ENCODE data around the gene HSD17B10. TPM values are rescaled to one million over a fixed set of nuclear protein-coding genes. Genes with fewer than 3 reads are reported as not detected.
A peak's percentile ranks its signal among the peaks of the same experiment; 100 is the strongest.

Gene HSD17B10
- total RNA-seq, 1 experiment from 2014 or later = 112 TPM

DNA sequence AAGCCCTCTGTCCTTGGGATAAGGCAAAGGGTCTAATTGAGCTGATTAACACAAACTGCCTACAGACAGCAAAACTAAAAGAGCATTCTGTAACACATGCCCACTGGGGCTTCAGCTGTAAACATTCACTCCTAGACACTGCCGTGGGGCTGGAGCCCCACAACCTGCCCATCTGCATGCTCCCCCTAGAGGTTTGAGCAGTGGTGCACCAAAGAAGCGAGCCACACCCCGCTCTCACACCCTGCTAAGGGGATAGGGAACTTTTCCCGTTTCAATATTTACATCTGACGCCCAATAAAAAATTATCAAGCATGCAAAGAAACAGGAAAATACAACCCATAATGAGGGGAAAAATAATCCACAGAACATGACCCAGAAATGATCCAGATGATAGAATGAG, 46.9 kb upstream of the HSD17B10 start:
- no peak overlapping the region for H4K91ac ChIP-seq (ENCODE audit: insufficient read length, low read depth, low read length)
- H3K23ac ChIP-seq (ENCODE audit: insufficient read length, low read depth, low read length) = no peak overlapping the region
- H3K18ac ChIP-seq (ENCODE audit: insufficient read length, low read depth, low read length) = no peak overlapping the region
- no CpG with 5 or more reads among the region's 5 CpGs for WGBS (ENCODE audit: extremely low coverage, insufficient read length, low lambda C conversion rate)
- no peak overlapping the region for H2AFZ ChIP-seq (ENCODE audit: low read length)
- Mint-ChIP-seq H3K27ac (no peak overlapping the region; a peak in 1 of 7 replicates), H3K4me1 (peaks cover 0 to 12% of the 10 kb centered on the region in 2 experiments; a peak in 2 of 4 replicates), H3K4me3 (no peak overlapping the region; a peak in 1 of 5 replicates), H3K36me3 (ENCODE audit: insufficient read depth in 1 of 3, low read depth in 3 of 3) (peaks cover 0 to 6% (median 4%) of the 10 kb centered on the region in 3 experiments; a peak in 4 of 7 replicates), H3K9me3 (peaks cover 63 to 67% of the 10 kb centered on the region in 2 experiments), H3K27me3 (ENCODE audit: low read depth) (peaks cover 8% of the 10 kb centered on the region)
- H2BK12ac ChIP-seq (ENCODE audit: insufficient read length, low read depth, low read length) = no peak overlapping the region
- H3K4me2 ChIP-seq (ENCODE audit: insufficient read depth, insufficient read length, low read length) = no peak overlapping the region
- H3K56ac ChIP-seq (ENCODE audit: insufficient read length, low read depth, low read length) = no peak overlapping the region
- H3K27ac ChIP-seq (ENCODE audit: insufficient read length, low read depth, low read length) = no peak overlapping the region
- H2BK20ac ChIP-seq (ENCODE audit: low read depth, low read length, poor library complexity, severe bottlenecking) = no peak overlapping the region
- H3K79me2 ChIP-seq (ENCODE audit: insufficient read depth, low read length) = no peaks in the 10 kb centered on the region
- H2AK5ac ChIP-seq (ENCODE audit: insufficient read length, low read length) = no peak overlapping the region
- H2BK15ac ChIP-seq (ENCODE audit: low read depth, low read length) = no peak overlapping the region
- no peak overlapping the region for H2BK120ac ChIP-seq (ENCODE audit: low read depth, low read length, poor library complexity, severe bottlenecking)
- TF ChIP-seq, protein P1, sequence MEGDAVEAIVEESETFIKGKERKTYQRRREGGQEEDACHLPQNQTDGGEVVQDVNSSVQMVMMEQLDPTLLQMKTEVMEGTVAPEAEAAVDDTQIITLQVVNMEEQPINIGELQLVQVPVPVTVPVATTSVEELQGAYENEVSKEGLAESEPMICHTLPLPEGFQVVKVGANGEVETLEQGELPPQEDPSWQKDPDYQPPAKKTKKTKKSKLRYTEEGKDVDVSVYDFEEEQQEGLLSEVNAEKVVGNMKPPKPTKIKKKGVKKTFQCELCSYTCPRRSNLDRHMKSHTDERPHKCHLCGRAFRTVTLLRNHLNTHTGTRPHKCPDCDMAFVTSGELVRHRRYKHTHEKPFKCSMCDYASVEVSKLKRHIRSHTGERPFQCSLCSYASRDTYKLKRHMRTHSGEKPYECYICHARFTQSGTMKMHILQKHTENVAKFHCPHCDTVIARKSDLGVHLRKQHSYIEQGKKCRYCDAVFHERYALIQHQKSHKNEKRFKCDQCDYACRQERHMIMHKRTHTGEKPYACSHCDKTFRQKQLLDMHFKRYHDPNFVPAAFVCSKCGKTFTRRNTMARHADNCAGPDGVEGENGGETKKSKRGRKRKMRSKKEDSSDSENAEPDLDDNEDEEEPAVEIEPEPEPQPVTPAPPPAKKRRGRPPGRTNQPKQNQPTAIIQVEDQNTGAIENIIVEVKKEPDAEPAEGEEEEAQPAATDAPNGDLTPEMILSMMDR (conservative IDR thresholded peaks at IDR 0.05) = peak; percentile 54
- H3K27me3 ChIP-seq (ENCODE audit: insufficient read depth, low read length) = 0 out of 2 replicates have a peak, but pooled peaks cover 2% of the 10 kb centered on the region
- no peaks in the 10 kb centered on the region for H4K20me1 ChIP-seq (ENCODE audit: control insufficient read depth, insufficient read depth, insufficient read length)
- H4K5ac ChIP-seq (ENCODE audit: insufficient read length, low read depth, low read length) = no peak overlapping the region
- no peak overlapping the region for H2BK5ac ChIP-seq (ENCODE audit: insufficient read length, low read length)
- DNase-seq = peak; percentile 32
- H3K4me1 ChIP-seq (ENCODE audit: insufficient read depth, low read length) = no peaks in the 10 kb centered on the region
- H3K79me1 ChIP-seq (ENCODE audit: insufficient read depth, low read depth, low read length, poor library complexity, severe bottlenecking) = no peaks in the 10 kb centered on the region
- H3K9ac ChIP-seq (ENCODE audit: extremely low read depth, insufficient read length, low read length) = no peak overlapping the region
- no peak overlapping the region for H4K8ac ChIP-seq (replicated peaks; ENCODE audit: insufficient read length, low read depth, low read length)
- no peak overlapping the region for H3K14ac ChIP-seq (ENCODE audit: insufficient read depth, low read length)
- peaks cover 20% of the 10 kb centered on the region for H3K9me3 ChIP-seq (ENCODE audit: control insufficient read depth, low read depth, low read length)
- H3T11ph ChIP-seq (ENCODE audit: low read length) = no peak overlapping the region
- H3K23me2 ChIP-seq (ENCODE audit: insufficient read length, low read depth, low read length, poor library complexity, severe bottlenecking) = no peaks in the 10 kb centered on the region
- H3K4ac ChIP-seq (ENCODE audit: low read depth, low read length) = no peak overlapping the region

All from H9 (cell line).